PC-3 (cell line): ENCODE data around the gene PRUNE1. TPM values are rescaled to one million over a fixed set of nuclear protein-coding genes. Genes with fewer than 3 reads are reported as not detected.
A peak's percentile ranks its signal among the peaks of the same experiment; 100 is the strongest.

Source experiments
- ATAC-seq: fragments of 200-7000 bp; cut with Tn5 transposase; 2 replicates; pipeline ENCODE4 v1.9.1; 2020; ENCODE audit warnings: mild to moderate bottlenecking, moderate library complexity
- BruUV-seq: library from RNA; stranded (reverse); fragments of 400-500 nt; replicated peaks from 2 replicates; lab custom pipeline; 2021; lab: Mats Ljungman, UMichigan
- CTCF ChIA-PET: fragments of 300-600 bp; sonication (Branson Sonifier 250); formaldehyde crosslinking; loops from one replicate; lab custom pipeline; 2022; ENCODE audit warnings: antibody characterized with exemption; lab: Charles Lee
- POLR2A ChIA-PET: fragments of 300-600 bp; sonication (Branson Sonifier 250); formaldehyde crosslinking; loops from one replicate; lab custom pipeline; 2022; ENCODE audit warnings: antibody characterized with exemption; ENCODE audit not compliant: unreplicated experiment; lab: Charles Lee
- DNase-seq: peaks from one replicate; pipeline ENCODE4 v3.0.0-alpha.2; 2015
- H2AFZ ChIP-seq: fragments of 300-600 bp; sonication (generic); 2 replicates; pipeline ENCODE4 v1.6.0; 2016; ENCODE audit warnings: antibody characterized with exemption, low read length
- H3F3A ChIP-seq: fragments of 300-600 bp; sonication (generic); one replicate; pipeline ENCODE4 v1.6.0; 2017; ENCODE audit warnings: antibody characterized with exemption, low read length, control low read depth, mild to moderate bottlenecking; ENCODE audit not compliant: unreplicated experiment
- H3K27ac ChIP-seq: fragments of 300-600 bp; sonication (generic); 2 replicates; pipeline ENCODE4 v1.5.1; 2016; ENCODE audit warnings: mild to moderate bottlenecking, low read length
- H3K27me3 ChIP-seq: fragments of 300-600 bp; sonication (generic); 2 replicates; pipeline ENCODE4 v1.6.1; 2016; ENCODE audit warnings: low read length, mixed read lengths
- H3K36me3 ChIP-seq: fragments of 300-600 bp; sonication (generic); 2 replicates; pipeline ENCODE4 v1.6.1; 2016; ENCODE audit warnings: low read depth, mixed run types, low read length, mixed read lengths
- H3K4me1 ChIP-seq: fragments of 300-600 bp; sonication (generic); 2 replicates; pipeline ENCODE4 v1.5.1; 2016; ENCODE audit warnings: low read length; ENCODE audit not compliant: insufficient read depth
- H3K4me2 ChIP-seq: fragments of 300-600 bp; sonication (generic); 2 replicates; pipeline ENCODE4 v1.6.0; 2016; ENCODE audit warnings: low read length
- H3K4me3 ChIP-seq: fragments of 300-600 bp; sonication (generic); 2 replicates; pipeline ENCODE4 v1.5.1; 2016; ENCODE audit warnings: mild to moderate bottlenecking, low read length, mixed read lengths
- H3K79me2 ChIP-seq: fragments of 300-600 bp; sonication (generic); 2 replicates; pipeline ENCODE4 v1.6.1; 2017; ENCODE audit warnings: low read length, mixed read lengths
- H3K9ac ChIP-seq: fragments of 300-600 bp; sonication (generic); 2 replicates; pipeline ENCODE4 v1.6.0; 2016; ENCODE audit warnings: mild to moderate bottlenecking, low read length
- H3K9me2 ChIP-seq: fragments of 300-600 bp; sonication (generic); replicated peaks from 2 replicates; pipeline ENCODE4 v1.6.1; 2016; ENCODE audit warnings: mixed run types, low read length, mixed read lengths
- H3K9me3 ChIP-seq: fragments of 300-600 bp; sonication (generic); 2 replicates; pipeline ENCODE4 v1.6.1; 2016; ENCODE audit warnings: low read length, mixed read lengths
- H4K20me1 ChIP-seq: fragments of 300-600 bp; sonication (generic); 2 replicates; pipeline ENCODE4 v1.6.1; 2016; ENCODE audit warnings: low read length, mixed read lengths
- EZH2 ChIP-seq: fragments of 300-600 bp; sonication (generic); IDR thresholded peaks from one replicate; pipeline ENCODE4 v1.6.1; 2017; ENCODE audit warnings: antibody characterized with exemption, mild to moderate bottlenecking, low read length; ENCODE audit not compliant: unreplicated experiment
- EZH2phosphoT487 ChIP-seq: fragments of 300-600 bp; sonication (generic); IDR thresholded peaks from 2 replicates; pipeline ENCODE4 v1.6.1; 2018; ENCODE audit warnings: mild to moderate bottlenecking, antibody characterized with exemption, low read length, borderline replicate concordance
- intact Hi-C: fragments of 100-400 bp; cut with micrococcal nuclease; formaldehyde crosslinking; loops from 2 replicates; pipeline ENCODE4 v1.9.0; 2023
- total RNA-seq: library from RNA; depleted of rRNA; stranded (reverse); fragments of >200 nt; gene quantifications from 2 replicates; pipeline ENCODE4 v1.2.3, GENCODE V29; 2014
- TF ChIP-seq, protein P1 (sequence below): fragments of 300-600 bp; sonication (generic); conservative IDR thresholded peaks from 2 replicates; pipeline ENCODE4 v1.5.1; 2017; ENCODE audit warnings: antibody characterized with exemption, low read depth, mild to moderate bottlenecking, low read length

Gene PRUNE1
- total RNA-seq, 1 experiment from 2014 or later: 20.3 TPM

DNA sequence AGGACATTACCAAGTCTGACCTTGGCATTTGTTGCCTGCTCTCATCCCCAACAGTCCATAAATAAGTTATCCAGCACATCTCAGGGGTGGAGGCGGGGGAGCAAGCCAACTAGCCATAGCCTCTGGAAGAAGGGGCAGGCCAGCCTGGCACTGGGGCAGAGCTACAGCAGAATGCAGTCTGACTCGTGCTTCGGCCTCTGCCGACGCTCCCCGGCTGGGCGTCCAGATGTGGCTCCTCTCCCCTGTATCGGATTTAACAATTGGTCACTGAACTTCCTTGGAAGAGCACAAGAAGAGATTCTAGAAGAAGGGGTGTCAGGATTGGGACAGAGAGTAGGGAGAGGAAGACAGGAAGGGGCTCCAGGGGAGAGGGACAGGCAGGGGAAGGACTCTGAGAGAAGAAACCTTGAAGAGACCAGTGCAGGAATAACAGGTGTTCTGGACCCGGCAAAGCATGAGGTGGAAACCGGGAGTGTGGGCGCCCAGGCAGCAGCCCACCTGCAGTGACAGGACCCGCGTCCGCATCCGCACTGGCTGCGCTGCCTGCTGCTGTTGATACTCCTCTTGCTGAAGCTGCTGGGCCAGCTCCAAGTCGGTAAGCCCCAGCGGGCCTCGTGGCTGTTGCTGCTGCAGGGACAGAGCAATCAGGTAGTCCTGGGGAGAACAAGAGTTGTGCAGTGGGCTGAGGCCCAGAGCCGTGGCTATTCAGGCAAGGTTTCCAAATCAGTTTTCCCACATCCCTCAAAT lies 10.9 kb upstream of the PRUNE1 start:
- Histone ChIP-seq H3K9me2 (no peaks in the 10 kb centered on the region), H3K4me2 (no peak overlapping the region), H2AFZ (no peak overlapping the region), H3K27ac (peak overlapping the region; percentile 52; the same call in 1 of the 2 replicates), H3K4me3 (no peak overlapping the region), H3K9me3 (no peaks in the 10 kb centered on the region), H3K79me2 (no peaks in the 10 kb centered on the region), H3K4me1 (peaks cover 22% of the 10 kb centered on the region), H3F3A (no peaks in the 10 kb centered on the region), H3K27me3 (no peaks in the 10 kb centered on the region), H3K36me3 (no peaks in the 10 kb centered on the region), H3K9ac (no peak overlapping the region), H4K20me1 (no peaks in the 10 kb centered on the region)
- DNase-seq: no peak
- ChIA-PET POLR2A (interaction anchor here (0.7 kb wide), 1 partner anchor 211 kb away, joined by 4 read pairs; no protein-coding TSS in a partner anchor), CTCF (interaction anchor here (0.7 to 1.7 kb wide), 3 partner anchors 9 to 51 kb away, joined by 5 to 17 read pairs (median 5); partner anchors contain the start of gene MINDY1)
- BruUV-seq: no TSS peak
- no peak for ATAC-seq
- intact Hi-C loops: loop anchor here (2.0 to 10.0 kb wide), 2 partner anchors 18 to 432 kb away; no protein-coding TSS in a partner anchor
- TF ChIP-seq, protein P1, sequence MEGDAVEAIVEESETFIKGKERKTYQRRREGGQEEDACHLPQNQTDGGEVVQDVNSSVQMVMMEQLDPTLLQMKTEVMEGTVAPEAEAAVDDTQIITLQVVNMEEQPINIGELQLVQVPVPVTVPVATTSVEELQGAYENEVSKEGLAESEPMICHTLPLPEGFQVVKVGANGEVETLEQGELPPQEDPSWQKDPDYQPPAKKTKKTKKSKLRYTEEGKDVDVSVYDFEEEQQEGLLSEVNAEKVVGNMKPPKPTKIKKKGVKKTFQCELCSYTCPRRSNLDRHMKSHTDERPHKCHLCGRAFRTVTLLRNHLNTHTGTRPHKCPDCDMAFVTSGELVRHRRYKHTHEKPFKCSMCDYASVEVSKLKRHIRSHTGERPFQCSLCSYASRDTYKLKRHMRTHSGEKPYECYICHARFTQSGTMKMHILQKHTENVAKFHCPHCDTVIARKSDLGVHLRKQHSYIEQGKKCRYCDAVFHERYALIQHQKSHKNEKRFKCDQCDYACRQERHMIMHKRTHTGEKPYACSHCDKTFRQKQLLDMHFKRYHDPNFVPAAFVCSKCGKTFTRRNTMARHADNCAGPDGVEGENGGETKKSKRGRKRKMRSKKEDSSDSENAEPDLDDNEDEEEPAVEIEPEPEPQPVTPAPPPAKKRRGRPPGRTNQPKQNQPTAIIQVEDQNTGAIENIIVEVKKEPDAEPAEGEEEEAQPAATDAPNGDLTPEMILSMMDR: no peak
- TF ChIP-seq EZH2phosphoT487 (no peak), EZH2 (no peak)

GRCh38 chr1:150997949-150998348 lies 10.3 kb upstream of the PRUNE1 start:
- H3K9ac ChIP-seq: no peak overlapping the region
- H3K4me3 ChIP-seq: no peak overlapping the region
- H3K9me3 ChIP-seq: no peaks in the 10 kb centered on the region
- no peaks in the 10 kb centered on the region for H3K36me3 ChIP-seq
- H3K79me2 ChIP-seq: no peaks in the 10 kb centered on the region
- ChIA-PET POLR2A (interaction anchor here (0.6 kb wide), 1 partner anchor 679 kb away, joined by 15 read pairs; no protein-coding TSS in a partner anchor), CTCF (interaction anchor here (0.5 to 1.3 kb wide), 2 partner anchors 9 to 433 kb away, joined by 5 read pairs; partner anchors contain the start of gene MINDY1)
- H3F3A ChIP-seq: no peaks in the 10 kb centered on the region
- H3K27ac ChIP-seq: peak overlapping the region; percentile 52
- no peak overlapping the region for H3K4me2 ChIP-seq
- no peak overlapping the region for H2AFZ ChIP-seq
- H4K20me1 ChIP-seq: no peaks in the 10 kb centered on the region
- no peaks in the 10 kb centered on the region for H3K27me3 ChIP-seq
- ATAC-seq: peak; percentile 62
- intact Hi-C loops: loop anchor here (2.0 to 10.0 kb wide), 2 partner anchors 19 to 433 kb away; no protein-coding TSS in a partner anchor
- no TSS peak for BruUV-seq
- peak; percentile 76 for DNase-seq
- H3K9me2 ChIP-seq: no peaks in the 10 kb centered on the region
- peaks cover 22% of the 10 kb centered on the region for H3K4me1 ChIP-seq
- no peak for TF ChIP-seq EZH2
- TF ChIP-seq, protein P1: no peak
- TF ChIP-seq EZH2phosphoT487: no peak
